Right renal cortex interstitium (tissue), 3 donors: ENCODE results near the gene HDAC10. TPM values are rescaled to one million over a fixed set of nuclear protein-coding genes. Genes with fewer than 3 reads are reported as not detected.
"Not testable (repeated sequence)": the region's sequence is repeated elsewhere in the genome, so short reads cannot be mapped to it uniquely, and the experiment has no call there.

Source experiments
- DNase-seq, 3 donors: peaks; one replicate each; pipeline ENCODE4 v3.0.0-alpha.2; 2013; ENCODE audit warnings: low read depth in 3 of 3, low spot score in 2 of 3
- polyA plus RNA-seq, 3 donors: library from polyadenylated mRNA; unstranded; fragments of 120-200 nt; gene quantifications; one replicate each; pipeline ENCODE4 v1.2.1, GENCODE V29; 2013; ENCODE audit not compliant: insufficient read length in 3 of 3

HDAC10 gene
- polyA plus RNA-seq, 3 donors: 13.2 to 15.8 (median 13.7) TPM

- no peak for DNase-seq
Measured at GRCh38 chr22:50286275-50286674, 35.2 kb upstream of the HDAC10 start.

- DNase-seq: no peak
Measured at GRCh38 chr22:50285568-50286229, 34.6 kb upstream of the HDAC10 start.

GRCh38 chr22:50284479-50284878 lies 33.4 kb upstream of the HDAC10 start:
- no peak for DNase-seq

- no peak for DNase-seq
Measured at GRCh38 chr22:50283821-50284220, 32.8 kb upstream of the HDAC10 start.

- no peak for DNase-seq
Measured at GRCh38 chr22:50282361-50283155, 31.5 kb upstream of the HDAC10 start.

- no peak for DNase-seq
Measured at GRCh38 chr22:50281957-50282356, 30.9 kb upstream of the HDAC10 start.

GRCh38 chr22:50281384-50281760 lies 30.3 kb upstream of the HDAC10 start:
- no peak for DNase-seq

- DNase-seq: no peak
Measured at GRCh38 chr22:50280708-50281383, 29.8 kb upstream of the HDAC10 start.

- no peak for DNase-seq
Measured at GRCh38 chr22:50280022-50280707, 29.1 kb upstream of the HDAC10 start.

- no peak for DNase-seq
Measured at GRCh38 chr22:50278956-50279619, 28.0 kb upstream of the HDAC10 start.

GRCh38 chr22:50278461-50278860 lies 27.4 kb upstream of the HDAC10 start:
- no peak for DNase-seq

- no peak for DNase-seq
Measured at GRCh38 chr22:50277761-50278160, 26.7 kb upstream of the HDAC10 start.

GRCh38 chr22:50276143-50276542 lies 25.1 kb upstream of the HDAC10 start:
- no peak for DNase-seq

GRCh38 chr22:50275181-50276055 lies 24.4 kb upstream of the HDAC10 start:
- no peak for DNase-seq

GRCh38 chr22:50274771-50275170 lies 23.7 kb upstream of the HDAC10 start:
- DNase-seq: no peak

- DNase-seq: no peak
Measured at GRCh38 chr22:50274311-50274710, 23.2 kb upstream of the HDAC10 start.

GRCh38 chr22:50273781-50274180 lies 22.7 kb upstream of the HDAC10 start:
- DNase-seq: not testable (repeated sequence)

- not testable (repeated sequence) for DNase-seq
Measured at GRCh38 chr22:50273352-50273751, 22.3 kb upstream of the HDAC10 start.

GRCh38 chr22:50272044-50272802 lies 21.2 kb upstream of the HDAC10 start:
- DNase-seq: no peak
